Progenitor cell of endocrine pancreas (in vitro differentiated cells): ENCODE results near the gene HNRNPAB. TPM values are rescaled to one million over a fixed set of nuclear protein-coding genes. Genes with fewer than 3 reads are reported as not detected.

Experiments used
- total RNA-seq: library from RNA; stranded (reverse); gene quantifications from 2 replicates; pipeline ENCODE4 v1.2.1, GENCODE V29; 2021

HNRNPAB gene
- total RNA-seq, 1 donor from 2014 or later = 214 TPM

Other genes starting within 250 kb of the HNRNPAB start
- not detected in 2 replicates for gene PROP1, start 208.3 kb upstream of the HNRNPAB start, total RNA-seq
- gene N4BP3, start 91.0 kb upstream of the HNRNPAB start, total RNA-seq = 1.9 and 2.4 TPM in 2 replicates
- 44.9 and 48.5 TPM in 2 replicates for gene RMND5B, start 73.5 kb upstream of the HNRNPAB start, total RNA-seq
- 114 and 119 TPM in 2 replicates for gene NHP2, start 50.6 kb upstream of the HNRNPAB start, total RNA-seq
- gene GMCL2, start 17.2 kb upstream of the HNRNPAB start, total RNA-seq = not detected in 2 replicates
- gene PHYKPL, start 28.3 kb downstream of the HNRNPAB start, total RNA-seq = 113 and 123 TPM in 2 replicates